Stimulated activated CD8-positive, alpha-beta memory T cell treated with anti-CD3 and anti-CD28 coated beads, Interleukin-2, amount 100 ng/mL, for 48 hours (primary cell): ENCODE data around the gene FAM83G.

ENCODE experiments used
- DNase-seq, 2 donors: peaks; one replicate each; pipeline ENCODE4 v3.0.0-alpha.2; 2020; ENCODE audit warnings: low read depth in 2 of 2

The FAM83G gene

DNA sequence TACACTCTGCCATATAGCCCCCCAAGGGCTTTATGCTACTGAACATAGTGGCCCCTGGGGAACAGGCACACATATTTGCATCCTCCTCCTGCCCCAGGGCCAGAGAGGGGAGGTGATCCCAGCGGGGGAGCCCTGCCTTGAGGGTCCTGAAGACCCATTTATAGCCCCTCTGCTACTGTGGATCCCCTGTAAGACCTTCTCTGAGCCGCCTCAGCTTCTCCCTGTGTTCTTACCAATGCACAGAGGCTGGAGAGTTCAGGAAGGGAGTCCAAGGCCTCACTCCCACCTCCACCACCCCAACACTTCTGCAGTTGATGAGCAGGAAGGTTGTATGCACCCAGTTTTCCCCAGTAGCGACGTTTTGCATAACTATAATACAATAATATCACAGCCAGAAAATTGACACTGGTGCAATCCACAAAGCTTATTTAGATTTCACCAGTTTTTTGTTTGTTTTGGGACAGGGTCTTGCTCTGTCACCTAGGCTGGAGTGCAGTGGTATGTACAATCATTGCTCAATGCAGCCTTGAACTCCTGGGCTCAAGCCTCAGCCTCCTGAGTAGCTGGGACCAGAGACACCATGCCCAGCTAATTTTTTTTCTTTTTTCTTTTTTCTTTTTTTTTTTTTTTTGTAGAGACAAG is 1.3 kb upstream of the FAM83G start:
- DNase-seq: no peak

- no peak for DNase-seq
Observed at GRCh38 chr17:19005137-19005773, 691 bp upstream of the FAM83G start.

GRCh38 chr17:19003543-19004420 is 782 bp downstream of the FAM83G start:
- DNase-seq: peak in 1 of 2 donors; percentile 23

GRCh38 chr17:19002805-19003542 is 1.6 kb downstream of the FAM83G start:
- DNase-seq: no peak

DNA sequence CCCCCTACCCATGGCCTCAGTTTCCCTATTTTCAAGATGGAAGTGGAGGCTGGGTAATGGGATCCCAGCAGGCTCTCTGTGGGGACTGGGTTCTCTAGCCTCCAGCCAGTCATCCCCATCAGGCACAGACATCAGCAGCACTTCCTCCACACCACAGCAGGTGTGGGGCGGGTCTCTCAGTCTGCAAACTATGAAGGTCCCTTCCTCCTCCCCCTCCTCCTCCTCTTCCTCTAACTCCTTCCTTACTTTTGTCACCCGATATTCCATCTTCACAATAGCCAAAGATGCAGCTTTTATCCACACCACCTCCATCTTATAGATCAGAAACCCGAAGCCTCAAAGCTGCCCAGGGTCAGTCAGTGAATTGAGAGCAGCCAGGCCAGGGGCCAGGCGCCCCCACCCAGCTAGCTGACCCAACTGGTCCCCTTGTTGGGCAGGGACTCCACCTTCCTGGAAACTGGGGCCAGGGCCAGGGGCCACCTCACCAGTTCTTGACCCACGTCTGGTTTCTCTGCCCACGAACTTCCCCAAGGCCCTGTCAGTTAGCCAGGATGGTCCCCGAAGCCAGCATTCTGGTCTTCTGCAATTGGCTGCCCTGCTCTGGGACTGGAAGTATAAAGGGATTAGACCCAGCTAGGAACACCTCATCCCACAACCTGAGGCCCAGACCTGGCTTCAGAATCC is 2.5 kb downstream of the FAM83G start:
- DNase-seq: no peak

GRCh38 chr17:19000531-19001325 is 3.8 kb downstream of the FAM83G start:
- DNase-seq: no peak

DNA sequence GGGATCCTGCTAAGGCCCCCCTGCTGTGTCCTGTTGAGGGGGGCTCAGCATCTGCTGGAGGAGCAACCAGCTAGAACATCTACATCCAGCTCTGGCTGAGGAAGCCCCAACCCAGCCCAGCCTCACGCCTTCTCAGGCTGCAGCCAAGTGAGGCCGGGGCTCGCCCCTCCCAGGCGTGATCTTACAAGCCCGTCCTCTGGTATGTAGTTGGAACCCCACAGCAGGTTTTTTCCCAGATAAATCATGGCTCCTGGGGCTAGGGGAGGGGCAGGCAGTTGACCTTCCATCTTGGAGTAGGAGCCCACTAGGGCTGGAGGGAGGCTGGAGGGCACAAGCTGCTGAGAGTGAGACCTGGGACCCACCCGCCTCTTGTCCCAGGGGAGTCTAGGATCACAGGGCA is 4.7 kb downstream of the FAM83G start:
- no peak for DNase-seq

DNA sequence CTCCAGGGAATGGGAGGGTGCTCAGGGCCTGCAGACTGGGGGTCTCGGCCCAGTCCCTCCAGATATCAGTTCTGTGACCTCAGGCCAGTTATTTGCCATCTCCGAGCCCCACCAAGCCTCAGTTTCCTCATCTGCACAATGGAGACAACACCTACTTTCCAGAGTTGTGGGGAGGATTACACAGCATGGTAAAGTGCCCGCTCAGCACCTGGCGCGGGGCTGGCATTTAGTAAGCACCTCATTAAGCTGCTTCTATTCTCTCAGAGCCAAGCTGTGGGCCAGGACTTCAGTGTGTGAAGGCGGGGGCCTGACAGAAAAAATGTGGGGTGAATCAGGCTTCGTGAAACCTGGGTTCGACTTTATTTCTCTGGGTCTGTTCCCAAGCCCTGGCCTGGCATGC is 5.2 kb downstream of the FAM83G start:
- no peak for DNase-seq

DNA sequence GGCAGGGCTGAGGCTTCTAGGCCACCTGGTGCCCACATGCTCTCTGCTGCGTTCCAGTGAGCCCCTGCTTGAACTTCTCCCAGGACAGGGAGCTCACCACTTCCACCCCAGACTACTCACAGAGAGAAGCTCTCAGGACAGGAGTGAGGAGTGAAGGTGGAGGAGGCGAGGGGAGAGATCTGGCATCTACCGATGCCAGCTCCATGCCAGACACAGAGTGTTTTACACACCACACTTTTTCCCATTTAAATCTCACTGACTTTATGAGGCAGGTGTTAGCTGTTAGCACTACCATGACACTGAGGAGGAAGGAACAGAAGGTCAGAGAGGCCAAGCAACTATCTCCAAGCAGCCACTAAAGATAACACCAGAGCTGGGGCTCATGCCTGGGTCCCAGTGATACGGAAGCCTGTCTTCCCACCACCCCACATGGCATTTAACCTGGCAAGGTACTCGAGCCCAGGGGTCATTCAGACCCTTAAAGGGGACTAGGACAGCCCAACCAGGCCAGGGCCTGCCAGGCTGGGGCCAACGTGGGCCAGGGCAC is 6.8 kb downstream of the FAM83G start:
- DNase-seq: no peak

DNA sequence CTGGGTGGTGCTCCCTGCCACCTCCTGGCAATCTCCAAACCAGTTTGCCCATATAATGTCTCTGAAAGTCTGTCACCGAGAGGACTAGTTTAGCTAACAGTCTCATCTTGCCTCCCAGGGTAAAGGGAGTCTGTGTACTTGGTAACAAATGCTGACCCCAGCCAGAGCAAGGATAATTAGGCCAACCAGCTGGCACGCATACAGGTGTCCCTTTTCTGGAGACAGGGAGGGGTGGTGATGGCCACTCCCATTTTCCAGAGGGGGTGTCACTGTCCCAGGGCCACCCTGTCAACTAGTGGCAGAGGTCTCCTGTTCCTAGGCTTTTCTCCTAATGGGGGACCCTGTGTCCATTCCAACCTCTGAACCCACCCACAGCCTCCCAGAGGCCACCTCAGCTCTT is 8.1 kb downstream of the FAM83G start:
- no peak for DNase-seq

GRCh38 chr17:18995220-18995619 is 9.3 kb downstream of the FAM83G start:
- no peak for DNase-seq

GRCh38 chr17:18994631-18995030 is 9.9 kb downstream of the FAM83G start:
- DNase-seq: no peak

DNA sequence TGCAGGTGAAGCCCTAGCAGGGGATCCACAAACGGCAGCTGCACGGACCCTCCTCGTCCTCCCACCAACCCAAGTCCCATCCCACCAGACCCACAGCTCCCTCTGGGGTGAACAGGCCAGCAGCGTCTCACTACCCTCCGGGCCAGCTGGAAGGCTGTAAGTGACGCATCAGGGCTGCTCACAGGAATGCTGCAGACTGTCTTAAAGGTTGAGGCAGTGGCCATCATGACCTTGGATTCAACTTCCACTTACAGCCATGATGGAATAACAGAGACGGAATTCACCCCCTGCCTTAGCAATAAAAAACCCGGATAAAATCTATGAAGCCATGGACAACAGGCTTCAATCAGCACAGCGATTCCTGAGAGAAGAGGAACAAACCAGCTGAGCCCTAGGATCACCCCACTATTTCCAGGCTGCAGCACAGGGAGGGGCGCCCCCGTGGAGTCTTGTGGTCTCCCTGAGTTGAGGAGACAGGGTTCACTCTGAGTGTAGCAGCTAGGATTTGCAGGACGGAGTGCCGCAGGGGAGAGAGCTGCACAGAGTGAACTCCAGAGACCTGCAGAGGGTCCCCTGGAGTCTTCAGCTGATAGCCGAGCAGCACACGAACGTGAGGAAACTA is 10.5 kb downstream of the FAM83G start:
- no peak for DNase-seq

- DNase-seq: no peak
Observed at GRCh38 chr17:18992454-18993130, 12.0 kb downstream of the FAM83G start.

DNA sequence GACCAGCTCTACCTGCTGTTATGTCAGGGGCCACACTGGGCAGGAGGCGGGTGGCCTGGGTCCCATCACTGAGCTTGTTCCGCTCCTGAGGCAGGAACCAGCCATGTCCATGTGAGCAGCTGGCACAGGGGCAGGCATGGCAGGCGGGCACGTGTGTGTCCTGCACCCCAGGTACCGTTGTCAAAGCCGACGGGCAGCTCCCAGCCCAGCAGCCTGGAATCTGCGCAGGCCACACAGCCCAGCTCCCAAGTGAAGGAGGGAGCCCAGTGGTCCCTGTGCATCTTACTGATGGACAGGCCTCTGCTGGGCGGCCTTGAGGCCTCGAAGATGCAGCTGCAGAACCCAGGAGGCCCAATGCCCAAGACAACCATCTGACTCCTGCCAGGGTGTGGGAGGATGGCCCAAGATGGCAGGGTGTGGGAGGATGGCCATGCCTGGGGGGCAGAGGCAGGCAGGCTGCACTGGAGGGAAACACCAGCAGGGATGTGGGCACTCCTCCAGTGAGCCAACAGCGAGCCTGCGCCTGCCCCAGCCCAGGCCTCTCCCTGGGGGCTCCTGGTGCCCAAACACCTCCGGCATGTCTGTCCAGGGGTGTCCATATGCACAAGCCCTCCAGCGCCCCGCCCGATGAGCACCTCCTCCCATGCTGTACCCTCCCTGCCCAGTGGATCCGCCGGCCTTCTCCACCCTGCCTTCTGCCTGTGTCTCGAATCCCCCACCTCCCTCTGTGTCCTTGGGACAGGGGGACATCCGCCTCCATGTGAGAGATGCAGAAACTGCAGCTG is 12.8 kb downstream of the FAM83G start:
- DNase-seq: no peak

DNA sequence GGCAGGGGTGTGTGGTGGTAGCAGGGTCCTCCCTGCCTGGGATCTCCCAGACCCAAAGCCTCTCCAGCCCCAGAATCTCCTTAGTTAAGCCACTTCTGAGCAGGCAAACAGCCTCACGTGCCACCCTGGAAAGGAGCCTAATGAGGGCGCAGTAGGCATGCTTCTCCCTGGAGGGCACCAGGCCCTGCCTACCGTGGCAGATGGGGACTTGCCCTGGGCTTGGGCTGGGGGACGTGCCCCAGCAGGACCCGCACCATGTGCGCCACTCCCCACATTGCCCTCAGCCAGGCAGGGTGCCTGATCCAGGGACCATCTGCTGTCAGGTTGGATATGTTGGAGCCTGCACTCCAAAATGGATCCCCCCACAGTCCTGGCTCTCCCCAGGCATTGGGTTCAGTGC is 14.2 kb downstream of the FAM83G start:
- no peak for DNase-seq

GRCh38 chr17:18988546-18989173 is 15.9 kb downstream of the FAM83G start:
- no peak for DNase-seq
